OCI-M1 (cell line): ENCODE data around the gene MSMP.

Experiments
- DNase-seq: peaks from one replicate; lab custom pipeline; 2025; lab: John Stamatoyannopoulos, UW

MSMP gene, protein sequence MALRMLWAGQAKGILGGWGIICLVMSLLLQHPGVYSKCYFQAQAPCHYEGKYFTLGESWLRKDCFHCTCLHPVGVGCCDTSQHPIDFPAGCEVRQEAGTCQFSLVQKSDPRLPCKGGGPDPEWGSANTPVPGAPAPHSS

DNA sequence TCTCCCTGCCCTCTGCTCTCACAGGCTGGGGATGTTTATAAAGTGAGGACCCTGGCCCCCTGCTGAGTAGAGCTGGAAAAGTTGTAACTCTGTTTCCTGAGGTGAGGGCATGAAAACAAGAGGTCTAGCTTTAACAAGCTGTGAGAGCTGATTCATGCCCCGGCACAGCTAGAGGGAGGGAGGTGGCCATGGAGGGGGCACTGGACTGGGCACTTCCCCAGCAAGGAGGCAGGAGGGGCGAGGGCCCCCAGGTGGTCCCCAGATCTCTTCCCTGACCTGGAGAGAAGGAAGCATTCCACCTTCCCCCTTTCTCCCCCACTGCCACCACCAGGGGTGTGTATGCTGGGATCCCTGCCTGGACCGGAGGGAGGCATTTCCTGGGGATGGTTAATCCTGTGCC is at the start of gene MSMP:
MSMP (minus strand) TSS at position 13 of the 400 bp plus-strand sequence. CDS start 147 bp downstream, outside the sequence.
- DNase-seq, result no peak

DNA sequence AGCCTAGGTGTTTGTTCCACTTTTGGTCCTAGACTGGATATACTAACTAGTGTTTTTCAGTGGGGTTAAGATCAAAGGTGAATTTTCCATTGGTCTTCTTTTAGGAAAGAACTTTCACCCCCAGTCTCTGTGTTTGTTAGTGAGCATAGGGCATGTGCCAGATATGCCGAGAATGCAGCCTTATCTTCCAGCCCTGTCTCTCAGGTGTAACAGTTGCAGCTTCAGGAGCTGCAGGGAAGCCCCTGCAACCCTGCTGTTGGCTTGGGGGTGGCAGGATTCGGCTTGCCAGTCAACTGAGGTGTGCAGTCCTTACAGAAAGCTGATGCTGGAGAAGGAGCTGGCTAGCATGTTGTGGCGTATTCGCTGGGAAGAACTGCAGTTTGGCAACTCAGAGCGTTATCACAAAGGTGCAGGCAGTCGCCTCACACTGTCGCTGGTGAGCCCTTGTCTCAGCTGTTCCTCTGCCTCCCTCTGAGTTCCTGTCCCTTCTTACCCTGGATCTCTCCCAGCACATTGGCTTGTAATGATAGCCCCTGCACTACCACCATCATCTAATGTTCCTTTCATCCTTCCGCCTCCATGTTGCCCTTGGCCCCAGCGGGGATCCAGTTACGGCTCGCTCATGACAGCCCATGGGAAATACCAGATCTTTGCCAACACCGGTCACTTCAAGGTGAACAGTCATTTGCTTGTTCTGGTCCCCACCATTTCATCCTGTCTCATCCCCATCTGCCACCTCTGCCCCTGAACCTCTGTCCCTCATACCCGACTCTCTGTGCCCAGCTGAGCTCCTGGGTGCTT is 47.5 kb upstream of the MSMP start:
- DNase-seq, result no peak

DNA sequence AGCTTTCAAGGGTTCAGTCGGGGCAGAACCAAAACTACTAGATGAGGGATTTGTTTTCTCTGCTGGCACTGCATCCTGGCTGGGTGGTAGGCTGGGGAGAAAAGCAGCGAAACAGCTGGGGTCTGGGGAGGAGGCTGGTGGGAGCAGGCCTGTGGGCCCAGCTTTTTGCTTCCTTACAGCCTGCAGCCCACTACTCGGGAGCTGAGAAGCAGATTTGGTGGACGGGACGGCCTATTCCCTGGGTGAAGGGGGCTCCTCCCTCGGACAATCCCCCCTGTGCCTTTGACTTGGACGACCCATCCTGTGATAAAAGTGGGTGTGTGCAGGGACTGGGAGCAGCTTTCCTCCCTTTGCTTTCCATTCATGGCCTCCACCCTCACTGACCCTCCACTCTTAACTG is 46.5 kb upstream of the MSMP start:
- DNase-seq, result no peak

DNA sequence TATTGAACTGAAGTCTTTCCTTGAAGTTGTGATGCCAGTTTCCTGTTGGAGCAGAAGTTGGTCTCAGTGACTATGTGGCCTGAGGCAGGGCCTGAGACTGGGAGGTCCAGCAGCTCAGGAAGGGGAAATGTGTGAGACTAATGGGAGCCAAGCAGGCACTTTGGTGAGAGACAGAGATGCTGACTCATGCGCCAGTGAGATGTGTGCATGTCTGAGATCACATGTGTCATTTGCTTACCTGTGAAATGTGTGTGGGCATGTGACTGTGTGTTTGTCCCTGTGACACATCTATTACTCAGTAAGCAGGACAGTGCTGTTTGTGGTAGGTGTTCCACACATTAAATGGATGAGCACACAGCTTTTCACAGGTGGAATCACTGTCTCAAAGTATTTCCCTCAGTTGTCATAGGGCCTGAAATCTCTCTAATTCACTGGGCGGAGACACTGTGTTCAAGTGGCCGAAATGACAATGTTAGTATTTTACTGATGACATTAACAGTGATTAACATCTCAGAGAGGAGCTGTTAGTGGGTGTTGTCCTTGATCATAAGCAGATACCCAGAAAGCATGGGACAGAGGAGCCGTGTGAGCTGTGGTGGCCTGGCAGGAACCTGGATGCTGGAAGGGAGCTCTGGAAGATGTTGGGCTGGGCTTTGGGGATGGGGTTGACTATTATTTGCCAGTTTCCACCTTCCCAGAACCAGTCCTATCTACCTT is 44.7 kb upstream of the MSMP start:
- DNase-seq, result peak; percentile 25

DNA sequence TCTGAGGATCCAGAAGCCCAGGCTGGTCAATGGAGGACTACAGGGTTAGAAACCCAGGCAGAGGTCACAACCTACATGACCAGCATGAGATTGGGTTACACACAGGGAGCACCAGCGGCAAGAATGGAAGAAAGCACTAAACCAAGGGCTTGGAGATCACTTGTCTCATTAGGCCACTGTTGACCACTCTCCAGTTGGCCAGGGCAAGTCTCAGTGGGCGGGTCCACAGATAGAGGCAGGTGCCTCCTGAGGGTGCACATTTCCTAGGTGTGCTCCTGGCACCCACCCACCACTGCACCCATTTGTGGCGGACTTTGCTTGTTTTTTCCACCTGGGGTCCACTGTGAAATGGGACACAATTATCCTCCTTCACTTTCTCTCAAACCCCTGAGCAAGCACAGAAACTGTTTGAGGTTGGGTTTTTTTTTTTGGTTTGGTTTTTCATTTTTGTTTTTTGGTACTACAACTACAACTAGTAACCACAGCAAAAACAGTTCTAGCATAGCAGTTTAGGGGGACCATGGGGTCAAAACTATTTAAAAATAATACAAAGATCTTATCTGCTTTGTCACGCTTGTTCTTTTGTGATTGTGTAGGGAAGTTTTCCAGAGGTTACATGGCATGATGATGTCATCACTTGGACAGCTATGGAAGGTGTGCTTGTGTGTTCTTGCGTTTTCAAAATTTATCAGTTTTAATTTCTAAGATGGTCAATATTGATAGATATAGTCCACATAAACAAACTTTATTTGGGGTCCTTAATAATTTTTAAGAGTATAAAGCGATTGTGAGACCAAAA is 43.4 kb upstream of the MSMP start:
- no peak for DNase-seq

DNA sequence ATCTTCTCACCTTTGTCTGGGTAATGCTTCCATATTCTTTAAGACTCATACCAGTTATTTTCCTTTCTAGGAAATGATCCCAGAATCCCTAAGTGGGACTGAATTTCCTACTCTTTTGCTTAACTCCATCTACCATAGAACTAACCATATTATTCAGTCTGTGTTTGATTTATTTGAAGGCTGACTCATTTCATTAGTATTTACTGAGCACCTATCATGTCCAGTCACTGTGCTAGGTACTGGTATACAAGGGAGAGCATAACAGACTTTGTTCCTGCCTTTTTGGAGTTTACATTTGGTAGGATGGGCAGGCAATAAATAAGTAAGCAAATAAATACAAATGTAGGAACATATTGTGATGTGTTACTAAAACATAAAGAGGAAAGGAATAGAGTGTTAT is 41.6 kb upstream of the MSMP start:
- DNase-seq, result no peak

DNA sequence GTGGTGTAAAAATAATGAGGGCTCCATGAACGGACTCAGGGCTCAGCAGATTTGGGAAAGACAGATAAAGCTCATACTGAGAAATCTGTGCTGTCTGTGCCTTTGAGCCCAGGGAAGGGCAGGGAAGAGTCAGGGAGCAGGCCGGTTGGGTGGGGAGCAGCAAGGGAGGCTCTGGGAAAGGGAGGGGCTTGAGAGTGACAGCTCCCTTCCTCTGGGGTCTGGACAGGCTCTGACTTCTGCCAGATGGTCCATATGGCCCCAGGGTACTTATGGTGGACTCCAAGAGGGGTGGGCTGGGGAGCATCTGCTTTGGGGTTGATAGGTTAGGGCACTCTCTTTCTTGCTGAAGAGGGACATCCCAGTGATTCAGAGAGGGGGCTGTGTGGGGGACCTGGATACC is 39.4 kb upstream of the MSMP start:
- no peak for DNase-seq

DNA sequence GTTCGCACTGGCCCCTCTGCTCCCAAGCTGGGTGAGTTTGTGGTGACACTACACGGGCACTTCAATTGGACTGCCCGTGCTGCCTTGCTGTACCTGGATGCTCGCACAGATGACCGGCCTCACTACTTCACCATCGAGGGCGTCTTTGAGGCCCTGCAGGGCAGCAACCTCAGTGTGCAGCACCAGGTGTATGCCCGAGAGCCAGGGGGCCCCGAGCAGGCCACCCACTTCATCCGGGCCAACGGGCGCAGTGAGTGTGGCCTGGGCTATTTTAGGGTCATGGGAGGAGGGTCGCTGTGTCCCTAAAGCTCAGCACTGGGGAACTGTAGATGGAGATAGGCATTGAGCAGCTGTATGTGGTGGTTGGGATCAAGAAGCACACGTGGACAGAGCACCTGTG is 38.8 kb upstream of the MSMP start:
- no peak for DNase-seq

DNA sequence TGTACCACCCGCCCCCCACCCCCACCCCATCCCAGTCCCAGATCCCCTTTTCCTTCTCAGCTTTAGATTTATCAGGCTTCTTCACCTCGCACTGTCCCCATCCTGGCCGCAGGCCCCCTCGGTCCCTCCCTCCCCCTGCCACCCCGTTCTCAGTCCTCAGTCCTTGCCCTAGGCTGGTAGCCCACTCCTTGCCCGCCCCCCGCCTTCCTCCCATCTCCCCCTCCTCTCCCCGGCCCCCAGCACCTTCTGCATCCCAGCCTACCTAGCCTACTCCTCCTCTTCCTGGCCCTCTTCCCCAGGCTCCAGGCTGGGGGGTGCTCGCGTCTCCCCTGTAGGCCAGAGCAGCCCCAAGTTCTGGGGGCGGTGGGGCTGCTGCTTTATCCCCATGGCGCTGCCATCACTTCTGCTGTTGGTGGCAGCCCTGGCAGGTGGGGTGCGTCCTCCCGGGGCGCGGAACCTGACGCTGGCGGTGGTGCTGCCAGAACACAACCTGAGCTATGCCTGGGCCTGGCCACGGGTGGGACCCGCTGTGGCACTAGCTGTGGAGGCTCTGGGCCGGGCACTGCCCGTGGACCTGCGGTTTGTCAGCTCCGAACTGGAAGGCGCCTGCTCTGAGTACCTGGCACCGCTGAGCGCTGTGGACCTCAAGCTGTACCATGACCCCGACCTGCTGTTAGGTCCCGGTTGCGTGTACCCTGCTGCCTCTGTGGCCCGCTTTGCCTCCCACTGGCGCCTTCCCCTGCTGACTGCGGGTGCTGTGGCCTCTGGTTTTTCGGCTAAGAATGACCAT is 38.1 kb upstream of the MSMP start:
- no peak for DNase-seq

DNA sequence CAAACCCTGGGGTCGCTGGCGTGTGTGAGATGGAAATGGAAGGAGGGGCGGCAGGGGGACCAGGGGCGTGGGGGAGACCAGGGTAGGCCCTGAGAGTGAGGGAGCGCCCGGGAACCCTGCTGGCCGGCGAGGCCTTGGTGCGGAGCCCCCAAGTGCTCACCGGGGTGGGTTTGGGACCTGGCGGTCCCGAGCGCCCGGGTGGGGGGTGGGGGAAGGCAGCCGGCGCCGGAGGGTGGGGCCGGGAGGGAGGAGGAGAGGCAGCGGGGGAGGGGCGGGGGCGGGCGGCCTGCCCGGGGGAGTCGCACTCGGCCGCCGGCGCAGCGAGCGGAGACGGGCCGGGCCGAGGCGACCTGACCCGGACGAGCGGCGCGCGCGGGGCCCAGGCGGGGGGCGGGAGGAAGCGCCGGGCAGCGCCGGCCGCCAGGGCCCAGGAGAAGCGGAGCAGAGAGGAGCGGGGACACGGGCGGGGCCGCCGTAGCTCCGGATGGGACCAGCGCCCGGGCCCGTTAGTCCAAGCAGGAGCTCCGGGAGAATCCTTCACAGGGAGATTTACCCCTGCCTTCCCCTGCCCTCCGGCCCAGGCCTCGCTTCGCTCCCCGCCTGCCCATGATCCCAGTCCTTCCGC is 37.3 kb upstream of the MSMP start, which contains the start of gene NPR2:
NPR2 (plus strand) TSS at position 295 of the 625 bp plus-strand sequence. CDS start 818 bp downstream, outside the sequence.
- DNase-seq, result no peak

DNA sequence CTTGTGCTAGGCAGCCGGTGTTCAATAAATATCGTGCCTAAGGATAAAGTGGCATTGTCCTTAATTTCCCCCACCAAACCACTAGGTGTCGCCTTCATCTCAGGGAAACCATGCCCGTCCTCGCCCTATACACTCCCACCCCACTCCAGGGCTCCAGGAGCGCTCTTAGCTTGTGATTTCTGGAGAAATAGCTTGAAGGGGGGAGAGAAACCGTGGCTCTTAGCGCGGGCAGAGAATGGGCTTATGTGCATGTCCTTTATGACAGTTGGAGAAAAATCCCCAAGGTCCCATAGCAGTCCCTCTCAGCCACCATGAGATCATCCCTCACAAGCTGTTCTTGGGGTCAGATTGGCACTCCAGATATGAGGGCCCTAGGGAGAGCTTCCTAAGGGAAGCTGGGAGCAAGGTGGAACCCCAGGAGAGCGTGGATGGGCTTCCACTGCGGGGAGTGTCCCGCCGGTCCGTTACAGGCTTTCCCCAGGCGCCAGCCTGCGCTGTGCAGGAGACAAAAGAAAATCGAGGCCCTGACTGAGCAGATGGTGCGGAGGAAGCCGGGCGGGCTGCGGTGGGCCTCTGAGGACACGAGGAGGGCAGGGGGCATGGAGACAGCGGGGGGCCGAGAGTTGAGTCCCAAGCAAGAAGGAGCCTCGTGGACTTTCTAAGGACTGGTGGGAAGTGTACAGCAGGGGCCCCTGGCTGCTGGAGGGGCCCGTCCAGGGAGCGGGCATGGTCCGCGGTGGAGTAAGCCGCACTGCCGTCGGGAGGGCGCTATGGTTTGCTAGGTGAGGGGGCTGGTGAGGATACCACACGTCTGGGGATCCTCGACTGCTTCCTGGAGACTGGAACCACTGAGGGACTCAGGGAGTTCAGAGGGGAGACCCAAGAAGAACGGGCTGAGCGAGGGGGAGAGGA is 36.6 kb upstream of the MSMP start:
- peak; percentile 79 for DNase-seq

DNA sequence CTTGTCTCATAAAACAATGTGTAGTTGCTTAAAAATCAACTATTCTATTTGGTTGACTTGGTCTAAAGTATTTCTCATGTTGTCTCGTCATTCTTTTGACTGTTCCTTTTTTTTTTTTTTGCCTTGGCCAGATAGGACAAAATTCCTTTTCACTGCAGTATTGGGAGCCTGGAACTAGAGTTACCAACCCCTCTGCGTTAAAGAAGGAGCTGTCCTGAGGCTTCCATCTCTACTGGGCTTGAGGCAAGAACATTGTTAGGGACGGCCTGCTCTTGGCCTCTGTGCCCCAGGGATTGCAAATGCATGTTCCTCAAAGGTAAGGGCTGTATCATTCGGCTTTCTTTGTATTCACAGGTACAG is 35.9 kb upstream of the MSMP start:
- no peak for DNase-seq

DNA sequence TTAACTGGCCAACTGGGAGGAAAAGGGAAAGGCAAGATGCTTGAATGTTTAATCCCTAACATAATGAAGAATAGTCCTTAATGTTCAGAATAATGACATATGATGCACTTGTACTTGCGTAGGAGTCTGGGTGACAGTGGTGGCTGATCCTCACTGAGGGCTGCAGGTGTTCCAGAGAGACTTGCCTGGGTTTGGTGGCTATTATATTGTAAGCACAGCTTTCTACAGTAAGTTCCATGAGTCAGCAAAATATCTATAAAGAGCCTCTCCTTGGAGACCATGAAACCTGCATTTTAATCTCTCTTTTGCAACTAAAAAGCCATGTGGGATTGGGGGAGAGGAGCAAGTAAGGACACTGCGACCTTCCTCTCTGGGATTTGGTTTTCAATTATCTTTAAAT is 35.5 kb upstream of the MSMP start:
- DNase-seq, result peak; percentile 45

DNA sequence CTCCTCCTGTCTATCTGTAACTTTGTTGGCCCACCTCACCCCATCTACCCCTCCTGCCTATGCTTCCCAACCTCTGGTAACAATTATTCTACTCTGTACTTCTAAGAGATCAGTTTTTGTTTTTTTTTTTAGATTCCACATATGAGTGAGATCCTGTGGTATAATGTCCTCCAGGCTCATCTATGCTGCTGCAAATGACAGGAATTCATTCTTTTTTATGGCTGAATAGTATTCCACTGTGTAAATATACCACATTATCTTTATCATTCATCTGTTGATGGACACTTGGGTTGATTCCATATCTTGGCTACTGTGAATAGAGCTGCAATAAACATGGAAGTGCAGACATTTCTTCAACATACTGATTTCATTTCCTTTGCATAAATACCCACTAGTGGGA is 29.3 kb upstream of the MSMP start:
- no peak for DNase-seq

DNA sequence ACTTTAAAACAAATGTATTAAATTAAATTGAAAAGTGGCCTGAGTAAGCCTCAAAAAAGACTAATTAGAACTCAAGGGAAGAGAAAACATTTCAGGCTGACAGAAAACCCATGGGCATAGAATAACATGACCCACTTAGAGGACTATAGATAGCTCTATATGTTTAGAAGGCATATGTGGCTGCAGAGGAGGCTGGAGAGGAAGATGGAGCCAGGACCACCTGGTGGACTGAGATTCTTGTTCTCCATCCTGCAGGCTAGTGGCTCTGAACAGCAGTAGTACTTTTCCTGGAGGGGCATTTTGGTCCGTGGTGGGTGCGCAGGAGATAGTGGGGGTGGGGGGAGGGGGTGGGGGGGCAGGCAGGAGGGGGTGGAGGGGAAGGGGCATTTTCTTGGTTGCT is 27.0 kb upstream of the MSMP start:
- DNase-seq, result no peak

DNA sequence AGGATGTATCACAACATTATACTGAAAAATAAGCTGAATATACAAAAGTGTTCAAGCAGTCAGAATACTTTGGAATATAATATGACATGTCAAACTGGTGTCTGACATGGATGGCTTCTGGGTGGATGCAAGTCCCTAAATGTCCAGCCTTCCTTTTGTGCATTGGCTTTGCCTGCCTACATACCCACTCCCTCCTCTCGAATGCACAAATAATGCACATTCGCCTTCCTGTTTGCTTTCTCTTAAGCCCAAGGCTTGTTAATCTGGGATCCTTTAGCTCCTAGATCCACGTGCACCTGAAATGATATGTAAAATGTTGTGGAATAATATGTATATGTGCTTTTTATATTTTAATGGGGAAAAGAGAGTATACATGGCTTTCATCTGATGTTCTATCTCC is 24.4 kb upstream of the MSMP start:
- DNase-seq, result no peak

DNA sequence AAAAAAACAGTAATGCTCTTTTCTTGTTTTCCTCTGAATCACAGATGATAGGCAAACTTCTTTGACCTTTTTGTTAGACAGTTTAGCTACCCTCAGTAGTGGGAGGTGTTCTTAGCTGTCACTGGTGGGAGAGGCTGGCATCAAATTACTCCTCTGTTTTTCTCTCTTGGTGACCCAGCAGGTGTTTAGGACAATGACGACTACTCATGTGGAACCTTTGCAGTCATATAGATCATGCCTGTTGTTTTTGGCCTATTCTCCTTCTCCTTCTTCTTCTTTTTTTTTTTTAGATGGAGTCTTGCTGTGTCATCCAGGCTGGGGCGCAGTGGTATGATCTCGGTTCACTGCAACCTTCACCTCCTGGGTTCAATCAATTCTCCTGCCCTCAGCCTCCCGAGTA is 21.9 kb upstream of the MSMP start:
- no peak for DNase-seq

DNA sequence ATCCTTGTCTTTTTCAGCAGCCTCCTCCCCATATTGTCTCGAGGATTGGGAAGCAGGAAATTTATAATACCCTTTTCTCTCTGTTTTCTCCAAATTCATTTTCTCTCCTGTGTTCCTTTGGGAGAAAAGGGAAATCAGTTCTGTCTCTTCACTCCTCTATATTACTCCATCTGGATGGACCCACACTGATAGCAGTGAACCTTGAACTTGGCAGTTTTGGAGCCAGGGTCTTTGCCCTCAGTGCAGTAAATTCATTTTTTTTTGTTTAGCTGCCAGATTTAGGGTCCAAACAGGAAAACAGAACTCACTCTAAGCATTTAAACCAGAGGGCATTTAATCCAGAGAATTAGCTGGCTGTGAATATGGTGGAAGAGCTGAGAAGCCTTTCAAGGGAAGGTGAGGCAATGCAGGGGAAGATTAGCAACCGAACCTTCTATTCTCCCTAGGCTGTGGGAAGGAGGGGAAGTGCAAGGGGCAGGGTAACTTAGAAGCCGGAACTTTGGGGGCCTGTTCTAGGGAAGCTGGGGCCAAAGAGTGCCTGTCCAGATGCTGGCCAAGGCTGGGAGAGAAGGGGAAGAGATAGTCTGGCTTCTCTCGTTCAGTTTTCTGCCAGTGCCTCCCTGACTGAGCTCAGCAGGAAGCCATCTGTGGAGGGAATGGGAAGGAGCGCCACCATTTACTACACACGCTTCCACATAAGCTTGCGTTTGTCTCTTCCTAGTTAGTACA is 21.0 kb upstream of the MSMP start:
- no peak for DNase-seq

DNA sequence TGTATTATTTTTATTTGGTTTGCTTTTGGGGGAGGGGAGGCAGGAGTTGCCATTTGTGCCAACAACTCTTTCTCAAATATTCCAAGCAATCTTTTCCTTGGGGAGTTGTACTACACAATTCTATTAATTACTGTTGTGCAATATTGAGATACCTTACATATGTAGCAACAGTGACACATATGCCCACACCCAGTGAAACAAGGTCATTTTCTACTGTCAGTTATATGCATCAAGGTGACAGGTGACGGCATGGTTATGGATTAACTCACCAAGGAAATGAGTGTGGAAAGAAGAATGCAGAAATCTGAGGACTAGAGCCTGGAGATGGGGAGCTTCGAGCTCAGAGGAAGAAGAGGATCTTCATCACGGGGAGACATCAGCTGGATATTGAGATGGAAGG is 17.9 kb upstream of the MSMP start:
- no peak for DNase-seq
